HG02840 (cell line): Measurements from ENCODE around the gene TPBGL.

ENCODE experiments used
- ATAC-seq: cut with Tn5 transposase; IDR thresholded peaks from one replicate; pipeline ENCODE4 v1.9.1; 2021; ENCODE audit warnings: mild to moderate bottlenecking, moderate library complexity, moderate number of reproducible peaks; ENCODE audit not compliant: unreplicated experiment, low FRiP score

TPBGL gene

GRCh38 chr11:75208446-75208845 is 32.1 kb upstream of the TPBGL start:
- ATAC-seq: no peak

GRCh38 chr11:75212411-75212810 is 28.2 kb upstream of the TPBGL start:
- ATAC-seq: no peak

- no peak for ATAC-seq
These were observed 26.2 kb upstream of the TPBGL start for GRCh38 chr11:75214411-75214821.

- no peak for ATAC-seq
These were observed 25.7 kb upstream of the TPBGL start for GRCh38 chr11:75214843-75215242.

GRCh38 chr11:75219869-75220268 is 20.7 kb upstream of the TPBGL start:
- no peak for ATAC-seq

- no peak for ATAC-seq
These were observed 16.5 kb upstream of the TPBGL start for GRCh38 chr11:75223954-75224643.

GRCh38 chr11:75225794-75226193 is 14.8 kb upstream of the TPBGL start:
- no peak for ATAC-seq

- ATAC-seq: no peak
These were observed 11.1 kb upstream of the TPBGL start for GRCh38 chr11:75229466-75229865.

GRCh38 chr11:75230621-75231020 is 10.0 kb upstream of the TPBGL start:
- ATAC-seq: no peak

- no peak for ATAC-seq
These were observed 6.8 kb upstream of the TPBGL start for GRCh38 chr11:75233754-75234172.

GRCh38 chr11:75236062-75236461 is 4.5 kb upstream of the TPBGL start:
- no peak for ATAC-seq

- ATAC-seq: no peak
These were observed 3.5 kb upstream of the TPBGL start for GRCh38 chr11:75237050-75237449.

GRCh38 chr11:75238595-75239440 is 1.8 kb upstream of the TPBGL start:
- no peak for ATAC-seq

- no peak for ATAC-seq
These were observed 863 bp upstream of the TPBGL start for GRCh38 chr11:75239531-75240290.

- ATAC-seq: peak; percentile 63
These were observed 697 bp downstream of the TPBGL start for GRCh38 chr11:75241036-75241905.

- peak; percentile 19 for ATAC-seq
These were observed 1.5 kb downstream of the TPBGL start for GRCh38 chr11:75241906-75242644.

GRCh38 chr11:75242722-75243600 is 2.4 kb downstream of the TPBGL start:
- ATAC-seq: no peak

GRCh38 chr11:75244052-75244814 is 3.7 kb downstream of the TPBGL start:
- no peak for ATAC-seq
